ENCODE data around the gene SSR1.

GRCh38 chr6:7247179-7247456, 65.9 kb downstream of the SSR1 start:
- TF ChIP-seq CTCF (IDR thresholded peaks at IDR 0.05) (no peak), POLR2A (IDR thresholded peaks at IDR 0.05) (no peak), POLR2AphosphoS5 (IDR thresholded peaks at IDR 0.05) (no peak)

Measured in transverse colon (tissue), 4 donors.